Stimulated activated naive CD4-positive, alpha-beta T cell (primary cell): ENCODE measurements around the gene HEXIM1.

ENCODE experiments used
- DNase-seq, 6 experiments: peaks; one replicate each; lab custom pipeline; 2025; lab: John Stamatoyannopoulos, UW

The HEXIM1 gene

GRCh38 chr17:45172232-45172540 is 23.9 kb downstream of the HEXIM1 start:
- no peak for DNase-seq

DNA sequence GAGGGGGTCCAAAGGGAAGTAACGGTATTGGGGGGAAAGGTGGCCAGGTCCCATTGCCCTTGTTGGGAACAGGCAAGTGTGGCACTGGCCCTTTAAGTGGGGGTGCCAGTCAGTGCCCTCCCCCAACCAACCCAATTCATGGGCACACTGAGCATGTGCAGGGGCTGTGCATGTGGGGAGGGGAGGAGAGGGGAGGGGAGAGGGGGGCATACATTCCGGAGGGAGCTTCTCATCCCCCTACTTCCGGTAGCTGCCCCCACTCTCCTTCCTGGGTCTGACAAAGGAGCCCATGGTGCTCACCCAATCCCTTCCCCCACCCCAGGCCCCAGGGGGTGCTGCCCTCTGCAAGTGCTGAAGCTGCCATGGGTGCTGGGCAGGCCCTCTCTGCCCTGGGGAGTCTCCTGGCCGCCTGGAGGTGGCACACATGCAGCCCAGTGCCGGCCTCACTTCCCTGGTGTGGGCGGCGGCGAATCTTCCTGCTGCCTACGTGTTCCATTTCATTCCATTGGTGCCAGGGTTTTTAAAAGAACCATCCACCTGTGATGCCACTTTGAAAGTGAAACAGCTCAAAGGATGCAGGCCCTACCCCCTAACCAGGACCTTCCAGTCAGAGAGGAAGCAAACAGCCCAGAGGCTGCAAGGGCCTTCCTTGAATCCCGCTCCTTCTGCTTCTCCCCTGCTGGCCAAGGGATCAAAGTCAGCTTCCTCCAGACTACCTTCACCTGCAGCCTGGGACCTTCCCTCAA is 24.4 kb downstream of the HEXIM1 start:
- peak; percentile 29 to 64 (median 54) for DNase-seq

- DNase-seq: no peak
Observed at GRCh38 chr17:45175759-45176115, 27.5 kb downstream of the HEXIM1 start.

DNA sequence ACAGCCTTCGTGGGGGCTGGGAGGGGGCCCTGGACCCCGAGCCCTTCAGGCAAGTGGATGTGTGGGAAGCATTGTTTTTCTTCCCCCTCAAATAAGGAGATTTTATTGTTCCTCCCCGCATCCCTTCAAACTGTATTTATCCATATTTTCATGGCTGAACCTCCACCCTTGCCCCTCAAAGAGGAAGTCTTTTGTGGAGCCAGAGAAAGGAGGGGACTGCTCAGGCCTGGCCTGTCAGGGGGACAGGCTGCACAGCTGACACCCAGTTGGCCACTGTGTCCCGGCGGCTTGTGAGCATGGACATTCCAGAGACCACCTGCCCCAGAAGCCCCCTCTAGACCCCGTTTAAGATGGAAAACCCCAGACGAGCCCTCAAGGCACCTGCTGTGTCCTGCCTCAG is 29.3 kb downstream of the HEXIM1 start:
- DNase-seq: no peak

GRCh38 chr17:45184144-45184543 is 35.9 kb downstream of the HEXIM1 start:
- no peak for DNase-seq

GRCh38 chr17:45186801-45187354 is 38.6 kb downstream of the HEXIM1 start:
- DNase-seq: no peak

DNA sequence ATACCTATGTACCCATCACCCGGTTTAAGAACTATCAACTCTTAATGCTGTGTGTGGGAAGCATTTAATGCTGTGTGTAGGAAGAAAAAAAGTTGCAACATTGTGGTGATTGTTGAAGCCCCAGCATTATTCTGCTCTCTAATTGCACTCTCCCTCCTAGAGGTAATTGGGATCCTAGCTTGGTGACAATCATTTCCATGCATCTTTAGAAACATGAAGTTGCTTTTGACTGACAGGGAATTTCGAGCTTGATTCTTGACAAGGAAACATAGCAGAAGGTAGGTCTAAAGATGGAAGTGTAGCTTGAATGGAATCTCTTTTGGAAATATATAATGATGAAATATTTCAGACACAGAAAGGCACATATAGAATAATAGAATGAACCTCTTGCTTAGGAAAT is 40.7 kb downstream of the HEXIM1 start:
- DNase-seq: no peak

DNA sequence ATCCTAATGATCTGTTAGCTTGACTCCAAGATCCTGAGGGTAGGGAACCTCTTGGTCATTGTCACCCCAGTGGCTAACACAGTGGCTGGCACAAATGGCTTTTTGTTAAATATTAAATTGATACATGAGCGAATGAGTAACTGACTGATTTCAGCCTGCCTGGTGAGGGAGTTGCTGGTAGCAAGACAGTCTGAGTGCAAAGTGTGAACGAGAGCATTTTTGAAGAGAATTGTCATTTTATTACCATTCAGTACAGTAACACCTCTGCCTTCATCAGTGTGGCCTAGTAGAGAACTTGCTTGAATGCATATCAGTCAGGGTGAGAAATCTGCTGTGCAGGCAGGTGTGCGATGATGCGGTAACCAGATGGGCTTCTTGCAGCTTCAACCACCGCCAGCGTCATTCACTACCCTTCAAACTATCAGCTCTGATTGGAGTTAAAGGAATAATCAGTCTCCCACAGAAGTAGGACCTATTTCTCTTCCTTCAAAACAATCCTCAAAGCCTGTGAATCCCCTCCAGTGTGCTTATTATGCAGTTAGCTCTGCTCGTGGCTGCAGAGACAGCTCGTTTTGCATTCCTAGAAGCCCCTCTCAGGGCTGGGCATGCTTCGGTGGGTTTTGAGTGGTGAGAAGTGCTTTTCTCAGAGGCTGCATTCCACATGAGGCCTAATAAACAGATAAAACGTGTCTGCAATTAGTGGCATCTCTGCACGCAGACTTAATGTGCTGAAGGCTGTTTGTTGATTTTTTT is 42.4 kb downstream of the HEXIM1 start:
- no peak for DNase-seq

DNA sequence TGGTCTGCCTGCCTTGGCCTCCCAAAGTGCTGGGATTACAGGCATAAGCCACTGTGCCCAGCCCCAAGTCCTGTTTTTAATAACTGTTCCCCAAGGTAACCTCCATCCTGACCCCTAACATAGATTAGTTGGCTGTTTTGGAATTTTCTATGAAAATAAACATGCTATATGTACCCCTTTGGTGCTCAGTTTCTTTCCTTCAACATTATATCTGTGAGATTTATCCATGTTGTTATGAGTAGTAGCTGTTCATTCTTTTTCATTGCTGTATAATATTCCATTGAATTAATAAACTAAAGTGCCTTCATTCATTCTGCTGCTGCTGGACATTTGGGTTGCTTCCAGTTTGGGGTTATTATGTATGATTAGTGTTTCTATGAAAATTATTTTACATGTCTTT is 47.1 kb downstream of the HEXIM1 start:
- DNase-seq: no peak

DNA sequence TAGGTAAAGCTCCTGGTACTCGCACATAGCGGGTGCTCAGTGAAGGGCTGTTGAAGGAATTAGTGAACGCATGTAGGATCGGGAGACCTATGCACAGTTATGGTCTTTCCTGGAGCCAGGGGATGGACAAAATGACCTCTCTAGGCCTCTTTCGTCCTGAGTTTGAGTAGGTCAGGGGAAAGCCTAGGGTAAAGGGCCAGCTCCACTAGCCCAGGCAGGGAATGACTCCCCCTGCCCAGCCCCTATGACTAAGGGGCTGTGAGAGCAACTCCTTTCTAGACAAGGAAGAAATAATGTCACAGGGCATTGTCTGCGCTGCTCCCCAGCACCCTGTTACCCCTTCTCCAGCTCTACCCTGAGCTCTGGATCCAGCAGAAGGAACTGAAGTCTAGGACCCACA is 48.8 kb downstream of the HEXIM1 start:
- DNase-seq: no peak

GRCh38 chr17:45197555-45198334 is 49.5 kb downstream of the HEXIM1 start:
- peak; percentile 48 to 87 (median 81) for DNase-seq

DNA sequence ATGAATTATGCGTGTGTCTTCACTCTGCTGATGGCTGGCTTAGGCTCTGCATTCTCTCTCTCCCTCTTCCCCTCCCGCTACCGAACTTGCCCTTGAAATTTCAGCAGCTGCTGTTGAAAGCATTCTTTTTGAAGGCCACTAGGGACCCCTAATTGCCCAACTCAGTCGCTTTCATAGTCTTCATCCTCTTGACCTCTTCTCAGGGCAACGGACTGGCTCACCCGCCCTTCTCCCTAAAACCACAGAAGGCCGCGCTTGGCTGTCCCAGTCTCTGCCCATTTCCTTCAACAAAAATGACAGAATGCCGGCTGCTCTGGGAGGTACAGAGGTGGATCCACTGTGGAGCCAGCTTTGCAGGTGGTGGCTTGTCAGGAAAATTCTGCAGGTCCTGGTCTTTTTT is 52.4 kb downstream of the HEXIM1 start:
- no peak for DNase-seq

DNA sequence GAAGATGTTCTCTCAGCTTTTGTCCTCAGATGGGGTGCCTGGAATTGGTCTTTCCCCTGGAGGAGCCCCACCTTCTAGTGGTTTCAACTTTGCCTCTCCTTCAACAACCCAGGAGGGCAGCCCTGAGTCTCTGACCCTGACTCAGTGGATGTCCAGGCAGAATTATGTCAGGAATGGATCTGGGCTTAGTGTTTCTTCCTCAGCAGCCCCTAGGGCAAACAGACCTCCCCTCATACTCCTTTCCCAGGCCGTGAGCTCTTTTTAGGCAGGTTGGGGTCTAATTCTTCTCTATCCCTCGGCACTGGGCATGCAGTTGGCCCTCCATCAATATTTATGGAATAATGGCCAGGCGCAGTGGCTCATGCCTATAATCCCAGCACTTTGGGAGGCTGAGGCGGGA is 53.2 kb downstream of the HEXIM1 start:
- DNase-seq: no peak
